GM20431 (cell line): Measurements from ENCODE around the gene SPA17.

Source experiments
- in situ Hi-C: fragments of 300-500 bp; cut with MseI, MboI; formaldehyde crosslinking; loops from one replicate; pipeline ENCODE4 v1.15.0; 2020; ENCODE audit warnings: low sequenced_read_pairs; ENCODE audit not compliant: unreplicated experiment

Gene SPA17

GRCh38 chr11:124658986-124659385 lies 14.7 kb upstream of the SPA17 start:
- in situ Hi-C loops = loop anchor here (25.0 kb wide), 2 partner anchors 103 to 178 kb away; partner anchors contain the start of genes ESAM and VSIG2

GRCh38 chr11:124661553-124661952 lies 12.2 kb upstream of the SPA17 start:
- in situ Hi-C loops = loop anchor here (25.0 kb wide), 2 partner anchors 101 to 176 kb away; partner anchors contain the start of genes ESAM and VSIG2

GRCh38 chr11:124662106-124662505 lies 11.6 kb upstream of the SPA17 start:
- in situ Hi-C loops = loop anchor here (25.0 kb wide), 2 partner anchors 100 to 175 kb away; partner anchors contain the start of genes ESAM and VSIG2

GRCh38 chr11:124663861-124664260 lies 9.8 kb upstream of the SPA17 start:
- in situ Hi-C loops = loop anchor here (25.0 kb wide), 2 partner anchors 98 to 173 kb away; partner anchors contain the start of genes ESAM and VSIG2

GRCh38 chr11:124667601-124668000 lies 6.1 kb upstream of the SPA17 start:
- in situ Hi-C loops = loop anchor here (25.0 kb wide), 2 partner anchors 95 to 170 kb away; partner anchors contain the start of genes ESAM and VSIG2

- in situ Hi-C loops = loop anchor here (25.0 kb wide), 2 partner anchors 93 to 168 kb away; partner anchors contain the start of genes ESAM and VSIG2
Observed at GRCh38 chr11:124669193-124669592, 4.5 kb upstream of the SPA17 start.

GRCh38 chr11:124670732-124671131 lies 3.0 kb upstream of the SPA17 start:
- in situ Hi-C loops = loop anchor here (25.0 kb wide), 2 partner anchors 92 to 167 kb away; partner anchors contain the start of genes ESAM and VSIG2

GRCh38 chr11:124672536-124673215 lies 1.0 kb upstream of the SPA17 start:
- in situ Hi-C loops = loop anchor here (25.0 kb wide), 2 partner anchors 90 to 165 kb away; partner anchors contain the start of genes ESAM and VSIG2

GRCh38 chr11:124674168-124674517 lies 439 bp downstream of the SPA17 start:
- in situ Hi-C loops = loop anchor here (25.0 kb wide), 2 partner anchors 88 to 163 kb away; partner anchors contain the start of genes ESAM and VSIG2

GRCh38 chr11:124674571-124674970 lies 867 bp downstream of the SPA17 start:
- in situ Hi-C loops = loop anchor here (25.0 kb wide), 2 partner anchors 88 to 163 kb away; partner anchors contain the start of genes ESAM and VSIG2

GRCh38 chr11:124676386-124676785 lies 2.7 kb downstream of the SPA17 start:
- in situ Hi-C loops = no loop called here

- in situ Hi-C loops = no loop called here
Observed at GRCh38 chr11:124678416-124678815, 4.7 kb downstream of the SPA17 start.

GRCh38 chr11:124681421-124681820 lies 7.7 kb downstream of the SPA17 start:
- in situ Hi-C loops = no loop called here

GRCh38 chr11:124682443-124682842 lies 8.7 kb downstream of the SPA17 start:
- in situ Hi-C loops = no loop called here

- in situ Hi-C loops = no loop called here
Observed at GRCh38 chr11:124693142-124693541, 19.4 kb downstream of the SPA17 start.

- in situ Hi-C loops = no loop called here
Observed at GRCh38 chr11:124699547-124699946, 25.8 kb downstream of the SPA17 start.

- in situ Hi-C loops = no loop called here
Observed at GRCh38 chr11:124700028-124700427, 26.3 kb downstream of the SPA17 start.

GRCh38 chr11:124707829-124708228 lies 34.1 kb downstream of the SPA17 start:
- in situ Hi-C loops = no loop called here

- in situ Hi-C loops = no loop called here
Observed at GRCh38 chr11:124712392-124712791, 38.7 kb downstream of the SPA17 start.

- in situ Hi-C loops = no loop called here
Observed at GRCh38 chr11:124716591-124716990, 42.9 kb downstream of the SPA17 start.

GRCh38 chr11:124717421-124717785 lies 43.7 kb downstream of the SPA17 start:
- in situ Hi-C loops = no loop called here
